ENCODE data around the gene NIT1.

The NIT1 gene

GRCh38 chr1:161140755-161141400, 23.0 kb downstream of the NIT1 start:
- H2AFZ ChIP-seq (ENCODE audit: low read length) = no peak overlapping the region
- H3K9me2 ChIP-seq (replicated peaks; ENCODE audit: low read depth, low read length) = no peaks in the 10 kb centered on the region
- no peaks in the 10 kb centered on the region for H3K9me3 ChIP-seq (ENCODE audit: insufficient read depth, low read depth, low read length)
- H3K27me3 ChIP-seq (ENCODE audit: insufficient read depth, low read length, poor library complexity, severe bottlenecking) = no peaks in the 10 kb centered on the region
- no peak overlapping the region for H3K9ac ChIP-seq (ENCODE audit: low read depth, low read length, poor library complexity, severe bottlenecking)
- H3K4me3 ChIP-seq (ENCODE audit: low read length, poor library complexity, severe bottlenecking) = no peak overlapping the region
- no peaks in the 10 kb centered on the region for H3K36me3 ChIP-seq (ENCODE audit: insufficient read depth, low read length)
- no peak overlapping the region for H3K4me2 ChIP-seq (ENCODE audit: low read depth, low read length, poor library complexity, severe bottlenecking)
- no peaks in the 10 kb centered on the region for H3K4me1 ChIP-seq (ENCODE audit: insufficient read depth, low read length, poor library complexity, severe bottlenecking)
- no peaks in the 10 kb centered on the region for H4K20me1 ChIP-seq (ENCODE audit: insufficient read depth, low read length, poor library complexity, severe bottlenecking)
- no peaks in the 10 kb centered on the region for H3K79me2 ChIP-seq (ENCODE audit: insufficient read depth, low read length)
- no peak for TF ChIP-seq CTCF (conservative IDR thresholded peaks at IDR 0.05; ENCODE audit: low read length)
- TF ChIP-seq EZH2phosphoT487 (IDR thresholded peaks at IDR 0.05; ENCODE audit: borderline replicate concordance) = no peak
- H3F3A ChIP-seq (ENCODE audit: low read depth) = 0 out of 2 replicates have a peak, but pooled peaks cover 2% of the 10 kb centered on the region

- Histone ChIP-seq H3K4me1 (ENCODE audit: insufficient read depth, low read length, poor library complexity, severe bottlenecking) (no peaks in the 10 kb centered on the region), H3K4me3 (ENCODE audit: low read length, poor library complexity, severe bottlenecking) (no peak overlapping the region), H3K27me3 (ENCODE audit: insufficient read depth, low read length, poor library complexity, severe bottlenecking) (no peaks in the 10 kb centered on the region), H3K79me2 (ENCODE audit: insufficient read depth, low read length) (no peaks in the 10 kb centered on the region), H2AFZ (ENCODE audit: low read length) (no peak overlapping the region), H4K20me1 (ENCODE audit: insufficient read depth, low read length, poor library complexity, severe bottlenecking) (no peaks in the 10 kb centered on the region), H3K9ac (ENCODE audit: low read depth, low read length, poor library complexity, severe bottlenecking) (no peak overlapping the region), H3K36me3 (ENCODE audit: insufficient read depth, low read length) (no peaks in the 10 kb centered on the region), H3F3A (ENCODE audit: low read depth) (no peaks in the 10 kb centered on the region), H3K9me3 (ENCODE audit: insufficient read depth, low read depth, low read length) (no peaks in the 10 kb centered on the region), H3K9me2 (replicated peaks; ENCODE audit: low read depth, low read length) (no peaks in the 10 kb centered on the region), H3K4me2 (ENCODE audit: low read depth, low read length, poor library complexity, severe bottlenecking) (no peak overlapping the region)
- no peak for TF ChIP-seq EZH2phosphoT487 (IDR thresholded peaks at IDR 0.05; ENCODE audit: borderline replicate concordance)
- no peak for TF ChIP-seq CTCF (conservative IDR thresholded peaks at IDR 0.05; ENCODE audit: low read length)
Measured at GRCh38 chr1:161145832-161146231, 27.9 kb downstream of the NIT1 start.

GRCh38 chr1:161153176-161153575, 35.3 kb downstream of the NIT1 start:
- H3F3A ChIP-seq (ENCODE audit: low read depth) = no peaks in the 10 kb centered on the region
- no peak overlapping the region for H2AFZ ChIP-seq (ENCODE audit: low read length)
- TF ChIP-seq CTCF (conservative IDR thresholded peaks at IDR 0.05; ENCODE audit: low read length) = no peak
- TF ChIP-seq EZH2phosphoT487 (IDR thresholded peaks at IDR 0.05; ENCODE audit: borderline replicate concordance) = no peak
- no peaks in the 10 kb centered on the region for H3K9me2 ChIP-seq (replicated peaks; ENCODE audit: low read depth, low read length)
- peaks cover 11% of the 10 kb centered on the region; the same call in 1 of the 2 replicates for H3K36me3 ChIP-seq (ENCODE audit: insufficient read depth, low read length)
- no peaks in the 10 kb centered on the region for H4K20me1 ChIP-seq (ENCODE audit: insufficient read depth, low read length, poor library complexity, severe bottlenecking)
- H3K79me2 ChIP-seq (ENCODE audit: insufficient read depth, low read length) = peaks cover 27% of the 10 kb centered on the region
- peak overlapping the region; percentile 85 for H3K4me3 ChIP-seq (ENCODE audit: low read length, poor library complexity, severe bottlenecking)
- no peaks in the 10 kb centered on the region for H3K27me3 ChIP-seq (ENCODE audit: insufficient read depth, low read length, poor library complexity, severe bottlenecking)
- peaks cover 13% of the 10 kb centered on the region for H3K4me1 ChIP-seq (ENCODE audit: insufficient read depth, low read length, poor library complexity, severe bottlenecking)
- peak overlapping the region; percentile 87 for H3K9ac ChIP-seq (ENCODE audit: low read depth, low read length, poor library complexity, severe bottlenecking)
- no peaks in the 10 kb centered on the region for H3K9me3 ChIP-seq (ENCODE audit: insufficient read depth, low read depth, low read length)
- H3K4me2 ChIP-seq (ENCODE audit: low read depth, low read length, poor library complexity, severe bottlenecking) = peak overlapping the region; percentile 73
